LNCaP clone FGC (cell line): ENCODE results near the gene DCTN5.

Experiments
- DNase-seq: peaks from one replicate; pipeline ENCODE4 v3.0.0-alpha.2; 2011; ENCODE audit warnings: low read depth
- H3K4me3 ChIP-seq: 2 replicates; pipeline ENCODE4 v1.5.1; 2011; ENCODE audit warnings: mild to moderate bottlenecking, low read depth, low read length, control low read depth
- TF ChIP-seq, protein P1 (sequence below): IDR thresholded peaks from 2 replicates; pipeline ENCODE4 v1.5.1; 2012; ENCODE audit warnings: mild to moderate bottlenecking; ENCODE audit not compliant: control insufficient read depth, insufficient read depth; ENCODE audit errors: extremely low read depth

The DCTN5 gene

GRCh38 chr16:23640931-23641765 is at the start of gene DCTN5, which contains the start of gene PALB2:
TSS of gene DCTN5 (plus strand) at chr16:23641466. CDS start at chr16:23641543, 77 bp downstream.
TSS of gene PALB2 (minus strand) at chr16:23641310. CDS start at chr16:23641157, 153 bp downstream.
- H3K4me3 ChIP-seq: peak within 1 kb of the TSS; percentile 100
- peak; percentile 79 for DNase-seq
- TF ChIP-seq, protein P1, sequence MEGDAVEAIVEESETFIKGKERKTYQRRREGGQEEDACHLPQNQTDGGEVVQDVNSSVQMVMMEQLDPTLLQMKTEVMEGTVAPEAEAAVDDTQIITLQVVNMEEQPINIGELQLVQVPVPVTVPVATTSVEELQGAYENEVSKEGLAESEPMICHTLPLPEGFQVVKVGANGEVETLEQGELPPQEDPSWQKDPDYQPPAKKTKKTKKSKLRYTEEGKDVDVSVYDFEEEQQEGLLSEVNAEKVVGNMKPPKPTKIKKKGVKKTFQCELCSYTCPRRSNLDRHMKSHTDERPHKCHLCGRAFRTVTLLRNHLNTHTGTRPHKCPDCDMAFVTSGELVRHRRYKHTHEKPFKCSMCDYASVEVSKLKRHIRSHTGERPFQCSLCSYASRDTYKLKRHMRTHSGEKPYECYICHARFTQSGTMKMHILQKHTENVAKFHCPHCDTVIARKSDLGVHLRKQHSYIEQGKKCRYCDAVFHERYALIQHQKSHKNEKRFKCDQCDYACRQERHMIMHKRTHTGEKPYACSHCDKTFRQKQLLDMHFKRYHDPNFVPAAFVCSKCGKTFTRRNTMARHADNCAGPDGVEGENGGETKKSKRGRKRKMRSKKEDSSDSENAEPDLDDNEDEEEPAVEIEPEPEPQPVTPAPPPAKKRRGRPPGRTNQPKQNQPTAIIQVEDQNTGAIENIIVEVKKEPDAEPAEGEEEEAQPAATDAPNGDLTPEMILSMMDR: no peak

DNA sequence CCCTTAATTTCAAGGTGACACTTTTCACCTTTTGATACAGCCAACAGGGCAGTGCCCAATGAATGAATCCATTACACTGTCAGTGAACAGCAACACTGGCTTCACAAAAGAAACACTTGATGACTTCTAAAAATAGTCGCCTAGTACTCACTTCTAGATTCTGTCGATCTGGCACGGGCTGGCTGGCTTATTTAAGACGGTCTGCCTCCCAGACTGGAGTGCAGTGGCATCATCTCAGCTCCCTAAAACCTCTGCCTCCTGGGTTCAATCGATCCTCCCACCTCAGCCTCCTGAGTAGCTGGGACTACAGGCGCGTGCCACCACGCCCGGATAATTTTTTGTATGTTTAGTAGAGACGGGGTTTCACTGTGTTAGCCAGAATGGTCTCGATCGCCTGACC is 47.1 kb upstream of the DCTN5 start:
- DNase-seq: no peak
- TF ChIP-seq, protein P1: no peak
- H3K4me3 ChIP-seq: no peak overlapping the region; the same call in 1 of the 2 replicates

DNA sequence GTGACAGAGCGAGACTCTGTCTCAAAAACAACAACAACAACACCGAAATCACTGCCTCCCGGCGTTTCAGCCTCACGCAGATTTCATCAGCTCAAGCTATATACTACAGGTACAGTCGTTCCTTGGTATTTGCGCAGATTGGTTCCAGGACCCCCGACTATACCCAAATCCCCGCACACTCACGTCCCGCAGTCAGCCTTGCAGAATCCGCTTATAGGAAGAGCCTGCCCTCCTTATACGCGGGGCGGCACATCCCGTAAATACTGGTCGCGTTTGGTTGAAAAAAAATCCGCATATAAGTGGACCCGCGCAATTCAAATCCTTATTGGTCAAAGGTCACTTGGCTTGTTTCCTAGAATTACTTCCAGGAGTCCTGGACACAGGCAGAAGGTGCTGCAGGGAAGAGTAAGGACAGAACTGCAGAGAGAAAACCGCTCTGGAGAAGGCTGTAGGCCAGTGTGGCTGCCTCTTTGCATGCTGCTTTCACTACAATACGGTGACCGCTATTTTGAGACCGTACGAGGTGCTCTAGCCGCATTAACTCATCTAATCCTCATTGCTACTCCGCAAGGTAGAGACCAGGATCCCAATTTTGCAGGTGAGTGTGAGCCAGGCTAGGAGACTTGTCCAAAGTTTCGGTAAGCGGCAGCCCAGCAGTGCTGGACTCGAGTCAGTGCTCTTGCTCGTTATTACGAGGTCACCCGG is 45.9 kb upstream of the DCTN5 start:
- H3K4me3 ChIP-seq: peak overlapping the region; percentile 100
- TF ChIP-seq, protein P1: no peak
- no peak for DNase-seq

GRCh38 chr16:23595951-23596720 is 45.1 kb upstream of the DCTN5 start, which contains the start of gene NDUFAB1:
TSS of gene NDUFAB1 (minus strand) at chr16:23596316. CDS start at chr16:23596290, 26 bp downstream.
- peak; percentile 58 for DNase-seq
- peak within 1 kb of the TSS; percentile 100 for H3K4me3 ChIP-seq
- TF ChIP-seq, protein P1: peak; percentile 98

- H3K4me3 ChIP-seq: no peak overlapping the region
- DNase-seq: no peak
- TF ChIP-seq, protein P1: no peak
Measured at GRCh38 chr16:23597003-23597756, 44.1 kb upstream of the DCTN5 start.

DNA sequence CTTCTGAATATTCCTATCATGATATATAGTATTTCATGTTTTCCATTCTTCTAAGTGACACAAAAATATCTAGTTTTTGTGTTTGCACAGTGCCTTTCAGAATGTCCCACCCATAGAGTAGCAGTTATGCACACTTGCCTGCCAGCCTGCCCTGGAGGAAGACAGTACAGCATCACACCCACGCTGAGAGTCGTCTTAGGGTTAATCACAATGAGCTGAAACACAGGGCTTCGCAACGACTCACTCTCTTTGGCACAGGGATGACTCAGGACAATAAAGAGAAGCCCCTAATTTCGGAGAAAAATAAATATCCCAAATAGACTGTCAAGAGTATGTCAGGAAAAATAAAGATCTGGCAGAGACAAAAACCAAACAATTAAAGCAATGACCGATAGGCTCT is 33.5 kb upstream of the DCTN5 start:
- TF ChIP-seq, protein P1: no peak
- no peak for DNase-seq

More for the DNA sequence above, 33.5 kb upstream of the DCTN5 start:
- H3K4me3 ChIP-seq: no peak overlapping the region
